Lower lobe of right lung (tissue), 1 donor: ENCODE data around the gene RPL6. TPM values are rescaled to one million over a fixed set of nuclear protein-coding genes. Genes with fewer than 3 reads are reported as not detected.

Experiments
- total RNA-seq: library from RNA; stranded (reverse); fragmentation: NEBNext Ultra II Directional; extraction: Animal tissue kit (Norgen Biotek cat#: 25700); gene quantifications from one replicate; pipeline ENCODE4 v1.2.1, GENCODE V29; 2021
- donor health status: DM: no; HTN: yes; CAD: no; lungs with severe emphysema.

RPL6 gene
- total RNA-seq, 1 donor from 2014 or later, result 896 TPM

Other genes with a start within 250 kb of the RPL6 start
- gene HECTD4, start 27.2 kb downstream of the RPL6 start, total RNA-seq, result 54.8 TPM
- gene PTPN11, start 9.3 kb upstream of the RPL6 start, total RNA-seq, result 87.5 TPM